Caco-2 (cell line): ENCODE data around the gene MRPL36. TPM values are rescaled to one million over a fixed set of nuclear protein-coding genes. Genes with fewer than 3 reads are reported as not detected.

Experiments
- BruUV-seq: library from RNA; stranded (reverse); fragments of 400-500 nt; replicated peaks from 2 replicates; lab custom pipeline; 2021; lab: Mats Ljungman, UMichigan
- CTCF ChIA-PET: fragments of 300-600 bp; sonication (Branson Sonifier 250); formaldehyde crosslinking; loops from one replicate; lab custom pipeline; 2022; ENCODE audit warnings: antibody characterized with exemption; lab: Charles Lee
- POLR2A ChIA-PET: fragments of 300-600 bp; sonication (Branson Sonifier 250); formaldehyde crosslinking; loops from one replicate; lab custom pipeline; 2022; ENCODE audit warnings: antibody characterized with exemption; lab: Charles Lee
- DNase-seq, 2 experiments: peaks; one replicate each; pipeline versions ENCODE4 v3.0.0 to v3.0.0-alpha.2; 2020 to 2022
- H3K27me3 ChIP-seq: replicated peaks from 2 replicates; pipeline ENCODE4 v1.6.0; 2011; ENCODE audit warnings: low read length; ENCODE audit not compliant: control insufficient read depth, insufficient read depth
- H3K36me3 ChIP-seq: 2 replicates; pipeline ENCODE4 v1.5.1; 2011; ENCODE audit warnings: low read length; ENCODE audit not compliant: control insufficient read depth, insufficient read depth
- H3K4me1 ChIP-seq: fragments of 250-450 bp; sonication (Bioruptor Pico); 2 replicates; pipeline ENCODE4 v1.5.1; 2020; ENCODE audit warnings: mild to moderate bottlenecking
- H3K4me3 ChIP-seq: 2 replicates; pipeline ENCODE4 v1.5.1; 2011; ENCODE audit warnings: low read depth, mild to moderate bottlenecking, control low read depth, low read length
- H3K9me3 ChIP-seq: fragments of 250-450 bp; sonication (Bioruptor Pico); 2 replicates; pipeline ENCODE4 v1.5.1; 2020; ENCODE audit warnings: mild to moderate bottlenecking, moderate library complexity
- H3K27ac Mint-ChIP-seq: one replicate; pipeline ENCODE4 v1.8.0; 2022; ENCODE audit warnings: mixed read lengths; ENCODE audit not compliant: unreplicated experiment
- H3K27me3 Mint-ChIP-seq: one replicate; pipeline ENCODE4 v1.8.0; 2022; ENCODE audit warnings: mixed read lengths; ENCODE audit not compliant: insufficient read depth, unreplicated experiment
- H3K36me3 Mint-ChIP-seq: one replicate; pipeline ENCODE4 v1.8.0; 2022; ENCODE audit warnings: mild to moderate bottlenecking, mixed read lengths; ENCODE audit not compliant: insufficient read depth, unreplicated experiment
- H3K4me1 Mint-ChIP-seq: one replicate; pipeline ENCODE4 v1.8.0; 2022; ENCODE audit warnings: low read depth, mixed read lengths; ENCODE audit not compliant: unreplicated experiment
- H3K4me3 Mint-ChIP-seq: one replicate; pipeline ENCODE4 v1.8.0; 2022; ENCODE audit warnings: mild to moderate bottlenecking, moderate library complexity, mixed read lengths; ENCODE audit not compliant: unreplicated experiment
- H3K9me3 Mint-ChIP-seq: one replicate; pipeline ENCODE4 v1.8.0; 2022; ENCODE audit warnings: mixed read lengths; ENCODE audit not compliant: unreplicated experiment
- CTCF ChIP-seq, 2 experiments: fragments of 200-600 bp in 1 of 2; IDR thresholded peaks; 1 replicate in 1 of 2; 2 replicates in 1 of 2; pipeline versions ENCODE4 v1.5.1 to v1.8.0; 2011 to 2022; ENCODE audit warnings: antibody characterized with exemption in 1 of 2, control low read depth in 1 of 2, inconsistent platforms in 1 of 2, low read depth in 1 of 2, low read length in 1 of 2, mild to moderate bottlenecking in 1 of 2, moderate library complexity in 1 of 2; ENCODE audit not compliant: insufficient read depth in 1 of 2, severe bottlenecking in 1 of 2, unreplicated experiment in 1 of 2
- intact Hi-C: fragments of 100-400 bp; cut with micrococcal nuclease; formaldehyde crosslinking; loops from one replicate; pipeline ENCODE4 v1.10.0; 2022; ENCODE audit not compliant: unreplicated experiment
- total RNA-seq: library from RNA; stranded (reverse); gene quantifications from 2 replicates; pipeline ENCODE4 v1.2.3, GENCODE V29; 2022

MRPL36 gene
- total RNA-seq, 1 experiment from 2014 or later, result 65.9 TPM

- CTCF ChIA-PET, result no interaction called here
- H3K4me3 Mint-ChIP-seq, result no peak overlapping the region
- no peaks in the 10 kb centered on the region for H3K9me3 Mint-ChIP-seq
- peaks cover 1% of the 10 kb centered on the region; the same call in 1 of the 2 replicates for H3K36me3 ChIP-seq
- intact Hi-C loops, result no loop called here
- TF ChIP-seq CTCF (IDR thresholded peaks at IDR 0.05; ENCODE audit: insufficient read depth in 1 of 2, low read depth in 1 of 2, low read length in 1 of 2, severe bottlenecking in 1 of 2, unreplicated experiment in 1 of 2), result no peak
- H3K9me3 ChIP-seq, result no peaks in the 10 kb centered on the region
- no TSS peak for BruUV-seq
- no peak overlapping the region for H3K4me3 ChIP-seq
- no peaks in the 10 kb centered on the region for H3K27me3 ChIP-seq
- H3K36me3 Mint-ChIP-seq, result peaks cover 80% of the 10 kb centered on the region
- H3K4me1 Mint-ChIP-seq, result peaks cover 4% of the 10 kb centered on the region
- POLR2A ChIA-PET, result no interaction called here
- H3K27me3 Mint-ChIP-seq, result no peaks in the 10 kb centered on the region
- no peak overlapping the region for H3K27ac Mint-ChIP-seq
- H3K4me1 ChIP-seq, result no peaks in the 10 kb centered on the region
- no peak for DNase-seq
Measured at GRCh38 chr5:1810581-1811101, 11.0 kb upstream of the MRPL36 start.

- no peaks in the 10 kb centered on the region for H3K27me3 ChIP-seq
- ChIA-PET POLR2A (no interaction called here), CTCF (no interaction called here)
- no peak overlapping the region for H3K27ac Mint-ChIP-seq
- H3K36me3 Mint-ChIP-seq, result peaks cover 79% of the 10 kb centered on the region
- H3K9me3 Mint-ChIP-seq, result no peaks in the 10 kb centered on the region
- no peaks in the 10 kb centered on the region for H3K27me3 Mint-ChIP-seq
- H3K4me3 Mint-ChIP-seq, result no peak overlapping the region
- H3K4me1 ChIP-seq, result no peaks in the 10 kb centered on the region
- TF ChIP-seq CTCF (IDR thresholded peaks at IDR 0.05; ENCODE audit: insufficient read depth in 1 of 2, low read depth in 1 of 2, low read length in 1 of 2, severe bottlenecking in 1 of 2, unreplicated experiment in 1 of 2), result no peak
- intact Hi-C loops, result no loop called here
- no peak overlapping the region for H3K4me3 ChIP-seq
- peak in 1 of 2 experiments; percentile 18 for DNase-seq
- no TSS peak for BruUV-seq
- H3K9me3 ChIP-seq, result no peaks in the 10 kb centered on the region
- peaks cover 4% of the 10 kb centered on the region for H3K4me1 Mint-ChIP-seq
- peaks cover 1% of the 10 kb centered on the region; the same call in 1 of the 2 replicates for H3K36me3 ChIP-seq
Measured at GRCh38 chr5:1809416-1810035, 9.9 kb upstream of the MRPL36 start.

GRCh38 chr5:1808439-1808838 lies 8.8 kb upstream of the MRPL36 start:
- Histone ChIP-seq H3K27me3 (no peaks in the 10 kb centered on the region), H3K36me3 (peaks cover 2% of the 10 kb centered on the region), H3K4me3 (no peak overlapping the region), H3K4me1 (no peaks in the 10 kb centered on the region), H3K9me3 (no peaks in the 10 kb centered on the region)
- no peaks in the 10 kb centered on the region for H3K27me3 Mint-ChIP-seq
- H3K9me3 Mint-ChIP-seq, result no peaks in the 10 kb centered on the region
- H3K36me3 Mint-ChIP-seq, result peaks cover 79% of the 10 kb centered on the region
- CTCF ChIA-PET, result no interaction called here
- peaks cover 4% of the 10 kb centered on the region for H3K4me1 Mint-ChIP-seq
- intact Hi-C loops, result no loop called here
- no peak for DNase-seq
- no peak for TF ChIP-seq CTCF (IDR thresholded peaks at IDR 0.05; ENCODE audit: insufficient read depth in 1 of 2, low read depth in 1 of 2, low read length in 1 of 2, severe bottlenecking in 1 of 2, unreplicated experiment in 1 of 2)
- POLR2A ChIA-PET, result no interaction called here
- no TSS peak for BruUV-seq
- H3K4me3 Mint-ChIP-seq, result no peak overlapping the region
- no peak overlapping the region for H3K27ac Mint-ChIP-seq
